Fibroblast of lung (primary cell): Measurements from ENCODE around the gene SFXN1. TPM values are rescaled to one million over a fixed set of nuclear protein-coding genes. Genes with fewer than 3 reads are reported as not detected.

ENCODE experiments used
- DNase-seq, 2 donors: peaks; one replicate each; pipeline versions ENCODE4 v3.0.0 to v3.0.0-alpha.2; 2010; ENCODE audit warnings: low read depth in 2 of 2
- H2AFZ ChIP-seq: 2 replicates; pipeline ENCODE4 v1.5.1; 2012; ENCODE audit warnings: low read length, control low read depth, inconsistent platforms
- H3K27ac ChIP-seq: 2 replicates; pipeline ENCODE4 v1.5.1; 2011; ENCODE audit warnings: low read length, control low read depth; ENCODE audit not compliant: insufficient read depth
- H3K27me3 ChIP-seq: 2 replicates; pipeline ENCODE4 v1.5.1; 2011; ENCODE audit warnings: mild to moderate bottlenecking, low read length; ENCODE audit not compliant: control insufficient read depth, insufficient read depth
- H3K36me3 ChIP-seq: 2 replicates; pipeline ENCODE4 v1.5.1; 2011; ENCODE audit warnings: low read length; ENCODE audit not compliant: control insufficient read depth, insufficient read depth
- H3K4me1 ChIP-seq: 2 replicates; pipeline ENCODE4 v1.5.1; 2011; ENCODE audit warnings: low read length; ENCODE audit not compliant: control insufficient read depth, insufficient read depth; ENCODE audit errors: extremely low read depth
- H3K4me2 ChIP-seq: 2 replicates; pipeline ENCODE4 v1.5.1; 2011; ENCODE audit warnings: low read length, control low read depth; ENCODE audit not compliant: insufficient read depth; ENCODE audit errors: extremely low read depth
- H3K4me3 ChIP-seq, 4 experiments: fragments of 200-600 bp in 1 of 4; sonication (generic) in 1 of 4; replicated peaks in 1 of 4; 2 replicates each; pipeline ENCODE4 v1.5.1; 2011 to 2016; ENCODE audit warnings: low read length in 4 of 4, low read depth in 3 of 4, mild to moderate bottlenecking in 3 of 4, control low read depth in 2 of 4, inconsistent platforms in 1 of 4, mixed read lengths in 1 of 4; ENCODE audit not compliant: insufficient read depth in 1 of 4; ENCODE audit errors: control extremely low read depth in 1 of 4
- H3K79me2 ChIP-seq: 2 replicates; pipeline ENCODE4 v1.5.1; 2012; ENCODE audit warnings: mild to moderate bottlenecking, low read length, inconsistent platforms; ENCODE audit not compliant: control insufficient read depth, insufficient read depth
- H3K9ac ChIP-seq: 2 replicates; pipeline ENCODE4 v1.5.1; 2011; ENCODE audit warnings: mild to moderate bottlenecking, low read length, control low read depth; ENCODE audit not compliant: insufficient read depth
- H3K9me3 ChIP-seq: 2 replicates; pipeline ENCODE4 v1.5.1; 2012; ENCODE audit warnings: low read depth, low read length; ENCODE audit not compliant: control insufficient read depth, insufficient read depth
- H4K20me1 ChIP-seq: 2 replicates; pipeline ENCODE4 v1.5.1; 2011; ENCODE audit warnings: low read length; ENCODE audit not compliant: control insufficient read depth, insufficient read depth; ENCODE audit errors: extremely low read depth
- EZH2 ChIP-seq: IDR thresholded peaks from 2 replicates; pipeline ENCODE4 v1.5.1; 2012; ENCODE audit warnings: low read length, control low read depth, mild to moderate bottlenecking; ENCODE audit errors: missing control alignments
- polyA plus RNA-seq, 2 donors: library from polyadenylated mRNA; depleted of rRNA in 1 of 2; stranded (reverse) in 1 of 2; unstranded in 1 of 2; fragments of >200 nt; gene quantifications; 2 replicates each; pipeline ENCODE4 v1.2.1, GENCODE V29; 2011 to 2012; ENCODE audit warnings: missing spikeins in 1 of 2
- total RNA-seq: library from RNA; depleted of rRNA; stranded (reverse); fragments of >200 nt; gene quantifications from 2 replicates; pipeline ENCODE4 v1.2.1, GENCODE V29; 2014
- TF ChIP-seq, protein P1 (sequence below), 2 donors: IDR thresholded peaks in 1 of 2; conservative IDR thresholded peaks in 1 of 2; 1 replicate in 1 of 2; 2 replicates in 1 of 2; pipeline ENCODE4 v1.5.1; 2011 to 2012; ENCODE audit warnings: low read length in 2 of 2, control low read depth in 1 of 2, inconsistent platforms in 1 of 2, low read depth in 1 of 2, mild to moderate bottlenecking in 1 of 2

Gene SFXN1
- total and polyA plus RNA-seq, 2 donors (not counting 1 experiment from before 2014, with no cell fraction given) = 58.3 to 125 TPM

DNA sequence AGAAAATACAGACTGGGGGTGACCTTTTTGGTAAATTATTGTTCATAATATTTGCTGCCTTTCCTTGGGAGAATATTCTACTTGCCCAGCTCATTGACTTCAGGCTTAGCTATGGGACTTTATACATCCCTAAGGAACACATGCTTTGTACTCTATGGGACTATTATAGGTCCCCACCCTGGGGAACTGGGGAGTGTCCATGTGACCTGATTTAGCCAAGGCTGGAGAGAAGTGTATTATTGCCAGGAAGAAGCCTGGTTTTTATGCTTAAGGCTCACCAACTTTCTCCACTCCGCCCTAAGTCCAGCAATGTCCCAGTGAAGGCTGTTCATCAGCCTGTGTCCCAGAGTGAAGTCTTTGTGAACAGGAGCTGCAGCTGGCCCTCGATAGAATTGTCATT lies 17.8 kb upstream of the SFXN1 start:
- H3K4me3 ChIP-seq = no peak overlapping the region
- no peak for TF ChIP-seq EZH2
- TF ChIP-seq, protein P1, sequence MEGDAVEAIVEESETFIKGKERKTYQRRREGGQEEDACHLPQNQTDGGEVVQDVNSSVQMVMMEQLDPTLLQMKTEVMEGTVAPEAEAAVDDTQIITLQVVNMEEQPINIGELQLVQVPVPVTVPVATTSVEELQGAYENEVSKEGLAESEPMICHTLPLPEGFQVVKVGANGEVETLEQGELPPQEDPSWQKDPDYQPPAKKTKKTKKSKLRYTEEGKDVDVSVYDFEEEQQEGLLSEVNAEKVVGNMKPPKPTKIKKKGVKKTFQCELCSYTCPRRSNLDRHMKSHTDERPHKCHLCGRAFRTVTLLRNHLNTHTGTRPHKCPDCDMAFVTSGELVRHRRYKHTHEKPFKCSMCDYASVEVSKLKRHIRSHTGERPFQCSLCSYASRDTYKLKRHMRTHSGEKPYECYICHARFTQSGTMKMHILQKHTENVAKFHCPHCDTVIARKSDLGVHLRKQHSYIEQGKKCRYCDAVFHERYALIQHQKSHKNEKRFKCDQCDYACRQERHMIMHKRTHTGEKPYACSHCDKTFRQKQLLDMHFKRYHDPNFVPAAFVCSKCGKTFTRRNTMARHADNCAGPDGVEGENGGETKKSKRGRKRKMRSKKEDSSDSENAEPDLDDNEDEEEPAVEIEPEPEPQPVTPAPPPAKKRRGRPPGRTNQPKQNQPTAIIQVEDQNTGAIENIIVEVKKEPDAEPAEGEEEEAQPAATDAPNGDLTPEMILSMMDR (conservative IDR thresholded peaks at IDR 0.05 in 1 of 2, IDR thresholded peaks at IDR 0.05 in 1 of 2; ENCODE audit: low read depth in 1 of 2, low read length in 2 of 2) = no peak

DNA sequence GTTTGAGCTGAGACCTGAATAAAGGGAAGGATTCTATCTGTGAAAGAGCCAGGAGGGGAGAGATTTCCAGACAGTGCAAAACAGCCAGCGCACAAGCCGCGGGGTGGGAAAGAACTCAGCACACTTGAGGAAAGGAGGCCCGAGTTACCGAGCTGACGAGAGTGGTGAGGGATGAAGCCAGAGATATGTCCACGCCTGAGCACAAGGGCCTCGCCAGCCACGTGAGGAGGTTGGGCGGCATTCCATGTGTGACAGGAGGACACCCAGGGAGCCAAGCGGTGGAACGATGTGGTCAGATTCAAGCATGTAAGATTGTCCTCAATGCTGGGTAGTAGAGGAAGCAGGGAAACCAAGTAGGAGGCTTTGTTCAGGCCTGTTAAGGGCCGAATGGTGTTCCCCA lies 17.0 kb upstream of the SFXN1 start:
- Histone ChIP-seq H3K4me2 (no peak overlapping the region), H4K20me1 (no peaks in the 10 kb centered on the region), H3K79me2 (no peaks in the 10 kb centered on the region), H3K4me1 (no peaks in the 10 kb centered on the region), H3K9ac (no peak overlapping the region), H3K9me3 (no peaks in the 10 kb centered on the region), H3K36me3 (no peaks in the 10 kb centered on the region), H3K27me3 (peaks cover 4% of the 10 kb centered on the region), H3K27ac (no peak overlapping the region), H2AFZ (no peak overlapping the region), H3K4me3 (no peak overlapping the region)
- TF ChIP-seq, protein P1 (conservative IDR thresholded peaks at IDR 0.05 in 1 of 2, IDR thresholded peaks at IDR 0.05 in 1 of 2; ENCODE audit: low read depth in 1 of 2, low read length in 2 of 2) = no peak
- no peak for TF ChIP-seq EZH2
- DNase-seq = no peak

More for the DNA sequence above, 17.8 kb upstream of the SFXN1 start:
- Histone ChIP-seq H3K9ac (no peak overlapping the region), H2AFZ (no peak overlapping the region), H3K4me1 (no peaks in the 10 kb centered on the region), H3K27me3 (peaks cover 4% of the 10 kb centered on the region), H3K79me2 (no peaks in the 10 kb centered on the region), H3K27ac (no peak overlapping the region), H3K36me3 (no peaks in the 10 kb centered on the region), H3K9me3 (no peaks in the 10 kb centered on the region), H3K4me2 (no peak overlapping the region), H4K20me1 (no peaks in the 10 kb centered on the region)
- no peak for DNase-seq

DNA sequence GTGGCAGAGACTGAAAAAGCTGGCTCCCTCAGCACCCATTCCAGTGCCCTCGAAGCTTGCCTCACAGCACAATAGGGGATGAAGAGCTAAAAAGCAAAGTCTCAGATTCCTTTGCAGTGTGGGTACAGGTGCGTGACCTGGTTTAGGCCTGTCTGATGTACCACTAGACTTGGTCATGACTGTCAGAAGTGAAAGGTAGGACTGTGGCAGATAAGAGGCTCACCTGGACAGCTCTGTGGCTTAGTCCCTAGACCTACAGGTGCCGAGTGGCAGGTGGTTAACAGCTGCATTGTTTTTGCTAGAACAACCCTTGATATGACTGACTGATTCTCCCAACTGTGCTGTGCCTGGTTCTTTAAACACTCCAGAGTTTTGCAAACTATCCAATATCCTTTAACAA lies 14.7 kb upstream of the SFXN1 start:
- no peaks in the 10 kb centered on the region for H3K4me1 ChIP-seq
- no peak overlapping the region for H3K27ac ChIP-seq
- H2AFZ ChIP-seq = no peak overlapping the region
- H3K9me3 ChIP-seq = no peaks in the 10 kb centered on the region
- no peaks in the 10 kb centered on the region for H3K79me2 ChIP-seq
- peaks cover 4% of the 10 kb centered on the region for H3K27me3 ChIP-seq
- DNase-seq = no peak
- no peak for TF ChIP-seq EZH2
- TF ChIP-seq, protein P1 (conservative IDR thresholded peaks at IDR 0.05 in 1 of 2, IDR thresholded peaks at IDR 0.05 in 1 of 2; ENCODE audit: low read depth in 1 of 2, low read length in 2 of 2) = no peak
- H3K9ac ChIP-seq = no peak overlapping the region
- no peaks in the 10 kb centered on the region for H4K20me1 ChIP-seq
- no peak overlapping the region for H3K4me3 ChIP-seq
- H3K36me3 ChIP-seq = no peaks in the 10 kb centered on the region
- no peak overlapping the region for H3K4me2 ChIP-seq
